HG03108 (cell line): ENCODE measurements around the gene HIPK2.

Source experiments
- ATAC-seq: cut with Tn5 transposase; IDR thresholded peaks from one replicate; pipeline ENCODE4 v1.9.1; 2021; ENCODE audit warnings: moderate library complexity; ENCODE audit not compliant: unreplicated experiment

Gene HIPK2

GRCh38 chr7:139737221-139738100 lies 40.3 kb downstream of the HIPK2 start:
- ATAC-seq: no peak

GRCh38 chr7:139735912-139736595 lies 41.7 kb downstream of the HIPK2 start:
- ATAC-seq: no peak

- ATAC-seq: no peak
Measured at GRCh38 chr7:139735466-139735865, 42.3 kb downstream of the HIPK2 start.

GRCh38 chr7:139734395-139734794 lies 43.4 kb downstream of the HIPK2 start:
- ATAC-seq: no peak

- ATAC-seq: no peak
Measured at GRCh38 chr7:139733751-139734150, 44.0 kb downstream of the HIPK2 start.

GRCh38 chr7:139732471-139733167 lies 45.2 kb downstream of the HIPK2 start:
- no peak for ATAC-seq

- no peak for ATAC-seq
Measured at GRCh38 chr7:139731802-139732470, 45.9 kb downstream of the HIPK2 start.

GRCh38 chr7:139730746-139731612 lies 46.8 kb downstream of the HIPK2 start:
- peak; percentile 64 for ATAC-seq

- ATAC-seq: no peak
Measured at GRCh38 chr7:139728203-139728602, 49.6 kb downstream of the HIPK2 start.

- no peak for ATAC-seq
Measured at GRCh38 chr7:139727151-139727705, 50.6 kb downstream of the HIPK2 start.

- no peak for ATAC-seq
Measured at GRCh38 chr7:139726485-139726869, 51.3 kb downstream of the HIPK2 start.

GRCh38 chr7:139725858-139726484 lies 51.8 kb downstream of the HIPK2 start:
- ATAC-seq: no peak

- peak; percentile 76 for ATAC-seq
Measured at GRCh38 chr7:139725077-139725476, 52.7 kb downstream of the HIPK2 start.

- no peak for ATAC-seq
Measured at GRCh38 chr7:139722604-139723003, 55.2 kb downstream of the HIPK2 start.

- ATAC-seq: no peak
Measured at GRCh38 chr7:139721821-139722220, 56.0 kb downstream of the HIPK2 start.

GRCh38 chr7:139721417-139721816 lies 56.4 kb downstream of the HIPK2 start:
- ATAC-seq: no peak

- ATAC-seq: no peak
Measured at GRCh38 chr7:139720705-139721231, 57.0 kb downstream of the HIPK2 start.

GRCh38 chr7:139720186-139720585 lies 57.6 kb downstream of the HIPK2 start:
- no peak for ATAC-seq

- ATAC-seq: no peak
Measured at GRCh38 chr7:139718859-139719258, 58.9 kb downstream of the HIPK2 start.
